Lung (tissue), 16 donors: ENCODE measurements around the gene TMF1. TPM values are rescaled to one million over a fixed set of nuclear protein-coding genes. Genes with fewer than 3 reads are reported as not detected.

Source experiments
- ATAC-seq: fragments of 200-7000 bp; cut with Tn5 transposase; one replicate; pipeline ENCODE4 v1.9.1; 2020; ENCODE audit warnings: moderate number of reproducible peaks; ENCODE audit not compliant: insufficient read depth, low FRiP score
- DNase-seq, 3 donors: peaks; one replicate each; pipeline ENCODE4 v3.0.0-alpha.2; 2013 to 2017
- H3K27ac ChIP-seq, 2 donors: one replicate each; pipeline ENCODE4 v1.5.1; 2013; ENCODE audit warnings: mild to moderate bottlenecking in 2 of 2, moderate library complexity in 2 of 2, control low read depth in 1 of 2, inconsistent platforms in 1 of 2, low read depth in 1 of 2, low read length in 1 of 2
- H3K27me3 ChIP-seq, 3 donors: one replicate each; pipeline ENCODE4 v1.5.1; 2013; ENCODE audit warnings: low read length in 2 of 3; ENCODE audit not compliant: control insufficient read depth in 3 of 3, insufficient read depth in 3 of 3
- H3K36me3 ChIP-seq, 4 donors: one replicate each; pipeline ENCODE4 v1.5.1; 2013; ENCODE audit warnings: low read length in 4 of 4, mild to moderate bottlenecking in 1 of 4, moderate library complexity in 1 of 4; ENCODE audit not compliant: control insufficient read depth in 4 of 4, insufficient read depth in 4 of 4
- H3K4me1 ChIP-seq, 5 donors: one replicate each; pipeline ENCODE4 v1.5.1; 2013; ENCODE audit warnings: low read length in 5 of 5, mild to moderate bottlenecking in 2 of 5, moderate library complexity in 1 of 5; ENCODE audit not compliant: control insufficient read depth in 5 of 5, insufficient read depth in 5 of 5
- H3K4me3 ChIP-seq: one replicate; pipeline ENCODE4 v1.5.1; 2013; ENCODE audit warnings: mild to moderate bottlenecking, control low read depth, moderate library complexity
- H3K9ac ChIP-seq, 2 donors: one replicate each; pipeline ENCODE4 v1.5.1; 2013; ENCODE audit warnings: low read length in 2 of 2, control low read depth in 1 of 2; ENCODE audit not compliant: insufficient read depth in 1 of 2
- H3K9me3 ChIP-seq, 4 donors: one replicate each; pipeline ENCODE4 v1.5.1; 2013; ENCODE audit warnings: low read length in 3 of 4, mild to moderate bottlenecking in 1 of 4, moderate library complexity in 1 of 4; ENCODE audit not compliant: control insufficient read depth in 4 of 4, insufficient read depth in 3 of 4
- WGBS, 2 donors: extraction: QIAGEN DNeasy Blood & Tissue Kit; methylation state at CpG; one replicate each; pipeline ENCODE4 v1.1.7; 2013; 5-methylcytosine and 5-hydroxymethylcytosine counted together
- long read RNA-seq, 5 donors: transcript quantifications; one replicate each; lab custom pipeline, GENCODE V29; 2026
- polyA plus RNA-seq, 2 donors: library from polyadenylated mRNA; stranded (reverse); fragments of 200-250 nt; gene quantifications; one replicate each; pipeline ENCODE4 v1.2.1, GENCODE V29; 2013
- total RNA-seq, 2 donors: library from RNA; depleted of rRNA in 1 of 2; stranded (reverse); fragments of >200 nt in 1 of 2; gene quantifications; one replicate each; pipeline ENCODE4 v1.2.1, GENCODE V29; 2014 to 2021
- TF ChIP-seq, protein P1 (sequence below): IDR thresholded peaks from 2 replicates; pipeline ENCODE4 v1.5.1; 2012; ENCODE audit warnings: mild to moderate bottlenecking; ENCODE audit errors: control extremely low read depth, extremely low read depth
- donor health status: control.
- donor health status: control.
- donor health status: Bipolar disorder and iron deficiency.
- donor health status: healthy.
- donor health status: DM: yes; HTN: yes; CAD: no.

Gene TMF1, protein sequence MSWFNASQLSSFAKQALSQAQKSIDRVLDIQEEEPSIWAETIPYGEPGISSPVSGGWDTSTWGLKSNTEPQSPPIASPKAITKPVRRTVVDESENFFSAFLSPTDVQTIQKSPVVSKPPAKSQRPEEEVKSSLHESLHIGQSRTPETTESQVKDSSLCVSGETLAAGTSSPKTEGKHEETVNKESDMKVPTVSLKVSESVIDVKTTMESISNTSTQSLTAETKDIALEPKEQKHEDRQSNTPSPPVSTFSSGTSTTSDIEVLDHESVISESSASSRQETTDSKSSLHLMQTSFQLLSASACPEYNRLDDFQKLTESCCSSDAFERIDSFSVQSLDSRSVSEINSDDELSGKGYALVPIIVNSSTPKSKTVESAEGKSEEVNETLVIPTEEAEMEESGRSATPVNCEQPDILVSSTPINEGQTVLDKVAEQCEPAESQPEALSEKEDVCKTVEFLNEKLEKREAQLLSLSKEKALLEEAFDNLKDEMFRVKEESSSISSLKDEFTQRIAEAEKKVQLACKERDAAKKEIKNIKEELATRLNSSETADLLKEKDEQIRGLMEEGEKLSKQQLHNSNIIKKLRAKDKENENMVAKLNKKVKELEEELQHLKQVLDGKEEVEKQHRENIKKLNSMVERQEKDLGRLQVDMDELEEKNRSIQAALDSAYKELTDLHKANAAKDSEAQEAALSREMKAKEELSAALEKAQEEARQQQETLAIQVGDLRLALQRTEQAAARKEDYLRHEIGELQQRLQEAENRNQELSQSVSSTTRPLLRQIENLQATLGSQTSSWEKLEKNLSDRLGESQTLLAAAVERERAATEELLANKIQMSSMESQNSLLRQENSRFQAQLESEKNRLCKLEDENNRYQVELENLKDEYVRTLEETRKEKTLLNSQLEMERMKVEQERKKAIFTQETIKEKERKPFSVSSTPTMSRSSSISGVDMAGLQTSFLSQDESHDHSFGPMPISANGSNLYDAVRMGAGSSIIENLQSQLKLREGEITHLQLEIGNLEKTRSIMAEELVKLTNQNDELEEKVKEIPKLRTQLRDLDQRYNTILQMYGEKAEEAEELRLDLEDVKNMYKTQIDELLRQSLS
- 10 to 100 TPM; 35.7 to 84.3 TPM for total RNA-seq
- 10 to 100 TPM in 1 of 2 donors, 1 to 10 TPM in 1; 9.6 to 16.6 TPM for polyA plus RNA-seq
- long read RNA-seq, donor 1, full-length matches to known transcripts, result 1 of 6 reads
- long read RNA-seq, donor 1, partial matches to known transcripts, result 5 of 6 reads
- long read RNA-seq, donor 1, other reads (novel, unspliced or antisense), result 0 of 6 reads
- long read RNA-seq, donor 2, result 0 reads
- long read RNA-seq, donor 3, partial matches to known transcripts, result 12 of 13 reads
- long read RNA-seq, donor 3, other reads (novel, unspliced or antisense), result 0 of 13 reads
- long read RNA-seq, donor 4, partial matches to known transcripts, result 9 of 9 reads
- long read RNA-seq, donor 4, other reads (novel, unspliced or antisense), result 0 of 9 reads
- long read RNA-seq, donor 5, partial matches to known transcripts, result 21 of 21 reads
- long read RNA-seq, donor 5, other reads (novel, unspliced or antisense), result 0 of 21 reads

DNA sequence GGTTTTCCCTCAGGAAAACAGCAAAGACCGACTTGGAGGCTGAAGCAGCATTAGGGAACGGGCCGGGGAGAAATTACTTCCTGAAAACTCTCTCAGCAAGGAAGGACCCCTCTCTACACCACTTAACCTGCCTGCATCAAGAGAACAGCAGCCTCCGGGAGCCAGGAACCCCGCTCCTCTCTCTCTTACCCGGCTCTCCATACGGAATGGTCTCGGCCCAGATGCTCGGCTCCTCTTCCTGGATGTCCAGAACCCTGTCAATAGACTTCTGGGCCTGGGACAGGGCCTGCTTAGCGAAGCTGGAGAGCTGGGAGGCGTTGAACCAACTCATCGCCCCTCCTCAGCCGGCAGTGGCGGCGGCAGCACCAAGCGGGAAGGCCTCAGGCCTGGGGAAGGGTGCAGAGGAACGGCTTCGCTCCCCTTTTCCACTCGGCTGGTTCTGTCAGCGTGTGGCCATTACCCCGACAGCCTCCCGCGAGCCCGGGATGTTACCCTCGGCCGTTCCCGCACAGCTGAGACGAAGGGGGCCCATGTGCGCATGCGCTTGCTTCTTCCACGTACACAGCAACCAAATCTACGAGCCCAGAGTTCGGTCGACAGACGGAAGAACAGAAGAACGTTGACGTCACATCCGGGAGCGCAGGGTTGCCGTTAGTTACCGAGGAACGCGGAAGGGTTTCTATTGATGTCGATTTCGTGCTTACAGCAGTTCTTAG is at the start of gene TMF1:
TMF1 (minus strand) TSS at position 578 of the 716 bp plus-strand sequence; CDS start at position 331, 247 bp downstream.
- WGBS, 2 donors, result 0% methylated on average over 44 to 45 of the region's 45 CpGs
- Histone ChIP-seq H3K27me3 (no peaks in the 10 kb centered on the region), H3K4me3 (peak within 1 kb of the TSS; percentile 85), H3K27ac (peak within 1 kb of the TSS; percentile 74 to 98), H3K9me3 (no peaks in the 10 kb centered on the region), H3K36me3 (peaks cover 6 to 17% (median 14%) of the 10 kb centered on the region in 4 donors), H3K4me1 (peaks cover 0 to 15% (median 4%) of the 10 kb centered on the region in 5 donors), H3K9ac (peak within 1 kb of the TSS; percentile 98)
- DNase-seq, result peak; percentile 98 to 100 (median 100)
- TF ChIP-seq, protein P1, sequence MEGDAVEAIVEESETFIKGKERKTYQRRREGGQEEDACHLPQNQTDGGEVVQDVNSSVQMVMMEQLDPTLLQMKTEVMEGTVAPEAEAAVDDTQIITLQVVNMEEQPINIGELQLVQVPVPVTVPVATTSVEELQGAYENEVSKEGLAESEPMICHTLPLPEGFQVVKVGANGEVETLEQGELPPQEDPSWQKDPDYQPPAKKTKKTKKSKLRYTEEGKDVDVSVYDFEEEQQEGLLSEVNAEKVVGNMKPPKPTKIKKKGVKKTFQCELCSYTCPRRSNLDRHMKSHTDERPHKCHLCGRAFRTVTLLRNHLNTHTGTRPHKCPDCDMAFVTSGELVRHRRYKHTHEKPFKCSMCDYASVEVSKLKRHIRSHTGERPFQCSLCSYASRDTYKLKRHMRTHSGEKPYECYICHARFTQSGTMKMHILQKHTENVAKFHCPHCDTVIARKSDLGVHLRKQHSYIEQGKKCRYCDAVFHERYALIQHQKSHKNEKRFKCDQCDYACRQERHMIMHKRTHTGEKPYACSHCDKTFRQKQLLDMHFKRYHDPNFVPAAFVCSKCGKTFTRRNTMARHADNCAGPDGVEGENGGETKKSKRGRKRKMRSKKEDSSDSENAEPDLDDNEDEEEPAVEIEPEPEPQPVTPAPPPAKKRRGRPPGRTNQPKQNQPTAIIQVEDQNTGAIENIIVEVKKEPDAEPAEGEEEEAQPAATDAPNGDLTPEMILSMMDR, result no peak
- ATAC-seq, result peak; percentile 94

DNA sequence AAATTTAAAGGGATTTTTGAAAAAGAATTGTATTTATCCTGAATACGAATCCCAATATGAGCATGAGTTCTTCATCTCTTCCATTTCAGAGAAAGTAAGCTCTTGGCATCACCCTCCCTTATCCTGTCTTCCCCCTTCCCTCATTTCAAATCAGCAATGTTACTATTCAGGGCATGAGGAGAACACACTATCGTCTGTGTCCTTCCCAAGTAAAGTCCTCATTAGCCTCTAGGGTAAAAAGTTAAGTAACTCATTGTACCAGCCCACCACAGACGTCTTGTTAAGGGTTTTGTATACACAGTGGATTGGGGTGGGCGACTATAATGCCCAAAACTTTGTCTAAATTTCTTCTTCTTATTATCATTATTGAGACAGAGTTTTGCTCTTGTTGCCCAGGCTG is 47.4 kb upstream of the TMF1 start:
- TF ChIP-seq, protein P1, result no peak
- H3K27me3 ChIP-seq, result no peaks in the 10 kb centered on the region
- peaks cover 0 to 32% (median 0%) of the 10 kb centered on the region in 5 donors for H3K4me1 ChIP-seq
- DNase-seq, result no peak
- no peak overlapping the region for H3K9ac ChIP-seq
- H3K9me3 ChIP-seq, result no peaks in the 10 kb centered on the region
- WGBS, 2 donors, result 93 to 95% methylated on average over 4 of the region's 4 CpGs
- ATAC-seq, result no peak
- H3K27ac ChIP-seq, result no peak overlapping the region
- peaks cover 5 to 27% (median 11%) of the 10 kb centered on the region in 4 donors for H3K36me3 ChIP-seq
- no peak overlapping the region for H3K4me3 ChIP-seq
